Testis (tissue), 3 donors: ENCODE data around the gene KIF26B. TPM values are rescaled to one million over a fixed set of nuclear protein-coding genes. Genes with fewer than 3 reads are reported as not detected.

Experiments
- DNase-seq: peaks from one replicate; pipeline ENCODE4 v3.0.0-alpha.2; 2019
- H3K27ac ChIP-seq, 2 donors: fragments of 200-600 bp; sonication (generic); one replicate each; pipeline ENCODE4 v1.5.1; 2019
- H3K27me3 ChIP-seq: fragments of 200-600 bp; sonication (generic); one replicate; pipeline ENCODE4 v1.5.1; 2019
- H3K36me3 ChIP-seq: fragments of 200-600 bp; sonication (generic); one replicate; pipeline ENCODE4 v1.5.1; 2017; ENCODE audit warnings: low read depth; ENCODE audit errors: missing control alignments
- H3K4me1 ChIP-seq: fragments of 200-600 bp; sonication (generic); one replicate; pipeline ENCODE4 v1.5.1; 2019
- H3K4me3 ChIP-seq, 2 donors: fragments of 200-600 bp; sonication (generic); one replicate each; pipeline ENCODE4 v1.5.1; 2017 to 2019
- H3K9me3 ChIP-seq: fragments of 200-600 bp; sonication (generic); one replicate; pipeline ENCODE4 v1.5.1; 2017
- POLR2A ChIP-seq: fragments of 450-650 bp; IDR thresholded peaks from one replicate; pipeline ENCODE4 v1.6.1; 2017; ENCODE audit warnings: antibody characterized with exemption, mild to moderate bottlenecking, moderate library complexity
- WGBS, 2 donors: methylation state at CpG; one replicate each; pipeline ENCODE4 v1.1.5; 2018; 5-methylcytosine and 5-hydroxymethylcytosine counted together
- intact Hi-C: fragments of 100-400 bp; cut with DNase I; formaldehyde crosslinking; loops from one replicate; pipeline ENCODE4 v1.15.1; 2023; ENCODE audit warnings: low total_unique reads
- polyA plus RNA-seq: library from polyadenylated mRNA; stranded (reverse); fragments of 350-450 nt; fragmentation: Illumina TruSeq; extraction: RNeasy Lipid Tissue Mini Kit (QIAGEN cat#74804); gene quantifications from one replicate; pipeline ENCODE4 v1.2.3, GENCODE V29; 2014; ENCODE audit warnings: low read depth, low replicate concordance; ENCODE audit not compliant: insufficient read depth
- total RNA-seq, 2 donors: library from RNA; depleted of rRNA; stranded (reverse); fragments of >200 nt; gene quantifications; one replicate each; pipeline ENCODE4 v1.2.3, GENCODE V29; 2016
- TF ChIP-seq, protein P1 (sequence below), 3 experiments: fragments of 450-650 bp in 2 of 3; fragments of 200-600 bp in 1 of 3; sonication (generic) in 1 of 3; IDR thresholded peaks; one replicate each; pipeline ENCODE4 v1.5.1; 2016 to 2019; ENCODE audit warnings: antibody characterized with exemption in 3 of 3, mild to moderate bottlenecking in 2 of 3, moderate library complexity in 1 of 3

Gene KIF26B
- total and polyA plus RNA-seq, 3 donors from 2014 or later: 3.0 to 4.8 (median 3.1) TPM

- intact Hi-C loops: no loop called here
- Histone ChIP-seq H3K27me3 (no peaks in the 10 kb centered on the region), H3K36me3 (no peaks in the 10 kb centered on the region), H3K4me1 (no peaks in the 10 kb centered on the region), H3K27ac (no peak overlapping the region), H3K4me3 (no peak overlapping the region), H3K9me3 (no peaks in the 10 kb centered on the region)
- 80 to 89% methylated on average over 14 of the region's 14 CpGs for WGBS, 2 donors
- no peak for TF ChIP-seq POLR2A
- TF ChIP-seq, protein P1, sequence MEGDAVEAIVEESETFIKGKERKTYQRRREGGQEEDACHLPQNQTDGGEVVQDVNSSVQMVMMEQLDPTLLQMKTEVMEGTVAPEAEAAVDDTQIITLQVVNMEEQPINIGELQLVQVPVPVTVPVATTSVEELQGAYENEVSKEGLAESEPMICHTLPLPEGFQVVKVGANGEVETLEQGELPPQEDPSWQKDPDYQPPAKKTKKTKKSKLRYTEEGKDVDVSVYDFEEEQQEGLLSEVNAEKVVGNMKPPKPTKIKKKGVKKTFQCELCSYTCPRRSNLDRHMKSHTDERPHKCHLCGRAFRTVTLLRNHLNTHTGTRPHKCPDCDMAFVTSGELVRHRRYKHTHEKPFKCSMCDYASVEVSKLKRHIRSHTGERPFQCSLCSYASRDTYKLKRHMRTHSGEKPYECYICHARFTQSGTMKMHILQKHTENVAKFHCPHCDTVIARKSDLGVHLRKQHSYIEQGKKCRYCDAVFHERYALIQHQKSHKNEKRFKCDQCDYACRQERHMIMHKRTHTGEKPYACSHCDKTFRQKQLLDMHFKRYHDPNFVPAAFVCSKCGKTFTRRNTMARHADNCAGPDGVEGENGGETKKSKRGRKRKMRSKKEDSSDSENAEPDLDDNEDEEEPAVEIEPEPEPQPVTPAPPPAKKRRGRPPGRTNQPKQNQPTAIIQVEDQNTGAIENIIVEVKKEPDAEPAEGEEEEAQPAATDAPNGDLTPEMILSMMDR (IDR thresholded peaks at IDR 0.05): no peak
- no peak for DNase-seq
Measured at GRCh38 chr1:245488346-245489129, 333.8 kb downstream of the KIF26B start.

- Histone ChIP-seq H3K9me3 (no peaks in the 10 kb centered on the region), H3K27ac (no peak overlapping the region), H3K4me1 (no peaks in the 10 kb centered on the region), H3K36me3 (no peaks in the 10 kb centered on the region), H3K4me3 (no peak overlapping the region), H3K27me3 (no peaks in the 10 kb centered on the region)
- TF ChIP-seq, protein P1 (IDR thresholded peaks at IDR 0.05): no peak
- TF ChIP-seq POLR2A: no peak
- WGBS, 2 donors: 71 to 82% methylated on average over 2 of the region's 2 CpGs
- intact Hi-C loops: no loop called here
- DNase-seq: no peak
Measured at GRCh38 chr1:245489838-245490237, 335.1 kb downstream of the KIF26B start.

DNA sequence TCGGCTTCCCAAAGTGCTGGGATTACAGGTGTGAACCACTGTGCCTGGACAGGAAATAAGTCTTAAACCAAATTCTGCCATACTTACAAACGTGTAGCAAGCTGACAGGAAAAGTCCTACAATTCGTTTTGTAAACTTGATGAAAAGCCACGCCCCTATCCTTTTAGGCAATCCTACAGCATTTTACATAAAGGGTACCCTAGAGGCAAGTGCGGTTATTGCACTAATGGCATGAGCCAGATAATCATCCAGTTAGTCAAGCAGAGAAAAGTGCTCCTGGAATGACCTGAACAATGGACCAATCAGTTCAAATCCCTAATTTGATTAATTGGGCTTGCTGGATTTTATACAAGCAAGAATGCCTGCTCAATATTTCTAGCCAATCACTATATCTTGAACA lies 338.2 kb downstream of the KIF26B start:
- 73 to 75% methylated on average over 5 of the region's 5 CpGs for WGBS, 2 donors
- DNase-seq: no peak
- intact Hi-C loops: no loop called here

GRCh38 chr1:245495681-245496080 lies 340.9 kb downstream of the KIF26B start:
- WGBS, 2 donors: 77 to 80% methylated on average over 5 of the region's 5 CpGs
- no peaks in the 10 kb centered on the region for H3K9me3 ChIP-seq
- no peak for TF ChIP-seq POLR2A
- TF ChIP-seq, protein P1 (IDR thresholded peaks at IDR 0.05): no peak

More for the DNA sequence above, 338.2 kb downstream of the KIF26B start:
- no peak overlapping the region for H3K4me3 ChIP-seq
- H3K9me3 ChIP-seq: no peaks in the 10 kb centered on the region
- H3K27me3 ChIP-seq: no peaks in the 10 kb centered on the region
- no peaks in the 10 kb centered on the region for H3K4me1 ChIP-seq
- no peaks in the 10 kb centered on the region for H3K36me3 ChIP-seq
- TF ChIP-seq, protein P1 (IDR thresholded peaks at IDR 0.05): no peak
- TF ChIP-seq POLR2A: no peak
- no peak overlapping the region for H3K27ac ChIP-seq

GRCh38 chr1:245500546-245500945 lies 345.8 kb downstream of the KIF26B start:
- Histone ChIP-seq H3K4me3 (no peak overlapping the region), H3K27me3 (no peaks in the 10 kb centered on the region), H3K9me3 (no peaks in the 10 kb centered on the region), H3K27ac (no peak overlapping the region), H3K4me1 (no peaks in the 10 kb centered on the region), H3K36me3 (no peaks in the 10 kb centered on the region)
- TF ChIP-seq POLR2A: no peak
- TF ChIP-seq, protein P1 (IDR thresholded peaks at IDR 0.05): no peak
- no peak for DNase-seq
- intact Hi-C loops: no loop called here
- WGBS, 2 donors: 61 to 66% methylated on average over 7 of the region's 7 CpGs

More at GRCh38 chr1:245495681-245496080, 340.9 kb downstream of the KIF26B start:
- Histone ChIP-seq H3K4me1 (no peaks in the 10 kb centered on the region), H3K27ac (no peak overlapping the region), H3K27me3 (no peaks in the 10 kb centered on the region), H3K36me3 (no peaks in the 10 kb centered on the region), H3K4me3 (no peak overlapping the region)
- intact Hi-C loops: no loop called here
- no peak for DNase-seq
